GM13977 (cell line): ENCODE data around the gene ROR1.

ENCODE experiments used
- DNase-seq: peaks from one replicate; pipeline ENCODE4 v3.0.0; 2012; ENCODE audit warnings: low spot score
- in situ Hi-C: fragments of 300-500 bp; cut with MboI; formaldehyde crosslinking; loops from one replicate; pipeline ENCODE4 v1.12.0; 2022; ENCODE audit warnings: low sequenced_read_pairs, low pct_unique_long_range_greater_than_20kb, mixed read lengths, inconsistent platforms; ENCODE audit not compliant: unreplicated experiment
- TF ChIP-seq, protein P1 (sequence below): IDR thresholded peaks from 2 replicates; pipeline ENCODE4 v1.5.1; 2012; ENCODE audit warnings: mild to moderate bottlenecking, control low read depth; ENCODE audit not compliant: insufficient read depth; ENCODE audit errors: extremely low read depth, missing control alignments

The ROR1 gene

GRCh38 chr1:63746129-63746864 lies 27.5 kb upstream of the ROR1 start:
- TF ChIP-seq, protein P1, sequence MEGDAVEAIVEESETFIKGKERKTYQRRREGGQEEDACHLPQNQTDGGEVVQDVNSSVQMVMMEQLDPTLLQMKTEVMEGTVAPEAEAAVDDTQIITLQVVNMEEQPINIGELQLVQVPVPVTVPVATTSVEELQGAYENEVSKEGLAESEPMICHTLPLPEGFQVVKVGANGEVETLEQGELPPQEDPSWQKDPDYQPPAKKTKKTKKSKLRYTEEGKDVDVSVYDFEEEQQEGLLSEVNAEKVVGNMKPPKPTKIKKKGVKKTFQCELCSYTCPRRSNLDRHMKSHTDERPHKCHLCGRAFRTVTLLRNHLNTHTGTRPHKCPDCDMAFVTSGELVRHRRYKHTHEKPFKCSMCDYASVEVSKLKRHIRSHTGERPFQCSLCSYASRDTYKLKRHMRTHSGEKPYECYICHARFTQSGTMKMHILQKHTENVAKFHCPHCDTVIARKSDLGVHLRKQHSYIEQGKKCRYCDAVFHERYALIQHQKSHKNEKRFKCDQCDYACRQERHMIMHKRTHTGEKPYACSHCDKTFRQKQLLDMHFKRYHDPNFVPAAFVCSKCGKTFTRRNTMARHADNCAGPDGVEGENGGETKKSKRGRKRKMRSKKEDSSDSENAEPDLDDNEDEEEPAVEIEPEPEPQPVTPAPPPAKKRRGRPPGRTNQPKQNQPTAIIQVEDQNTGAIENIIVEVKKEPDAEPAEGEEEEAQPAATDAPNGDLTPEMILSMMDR, result no peak
- DNase-seq, result no peak
- in situ Hi-C loops, result no loop called here

DNA sequence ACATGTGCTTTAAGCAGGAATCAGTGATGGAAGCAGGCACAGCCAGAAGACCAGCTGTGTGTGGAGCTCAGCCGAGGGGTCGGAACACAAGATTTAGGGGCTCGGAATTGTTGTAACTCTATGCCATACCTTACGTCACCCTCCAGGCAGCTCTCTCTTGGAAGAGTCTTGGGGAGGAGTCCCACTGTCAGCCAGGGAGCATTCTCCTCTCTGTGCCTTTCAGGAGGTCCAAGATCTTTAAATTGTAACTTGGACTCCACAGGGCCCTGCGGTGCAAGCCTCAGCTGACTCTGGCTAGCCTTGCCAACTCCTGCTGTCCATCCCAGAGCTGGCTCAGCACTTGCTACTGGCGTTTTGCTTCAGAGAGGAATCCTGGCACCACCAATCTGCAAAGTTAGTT lies 26.4 kb upstream of the ROR1 start:
- in situ Hi-C loops, result no loop called here
- DNase-seq, result no peak
- TF ChIP-seq, protein P1, result no peak

DNA sequence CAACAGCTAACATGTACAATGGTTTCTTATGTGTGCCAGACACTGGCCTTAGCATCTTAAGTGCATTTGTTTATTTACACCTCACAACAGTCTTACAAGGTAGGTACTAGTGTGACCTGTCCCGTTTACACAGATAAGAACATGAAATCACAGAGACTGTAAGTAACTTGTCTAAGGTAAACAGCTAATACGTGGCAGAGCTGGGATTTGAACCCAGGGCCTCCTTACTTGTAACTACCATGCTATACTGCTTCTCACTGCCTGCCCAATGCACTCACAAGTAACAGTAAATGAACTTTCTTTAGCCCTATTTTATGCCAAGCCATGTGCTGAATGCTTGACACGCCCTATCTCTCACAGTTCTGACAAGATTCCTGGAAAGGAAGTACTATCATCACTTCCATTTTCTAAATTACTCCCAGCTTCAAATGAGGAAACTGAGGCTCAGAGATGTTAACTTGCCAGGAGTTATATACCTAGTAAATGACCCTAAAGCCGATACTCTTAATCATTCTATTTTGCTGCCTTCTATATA lies 25.7 kb upstream of the ROR1 start:
- DNase-seq, result no peak
- TF ChIP-seq, protein P1, result no peak
- in situ Hi-C loops, result no loop called here

GRCh38 chr1:63748641-63749040 lies 25.2 kb upstream of the ROR1 start:
- in situ Hi-C loops, result no loop called here
- TF ChIP-seq, protein P1, result no peak
- DNase-seq, result no peak

DNA sequence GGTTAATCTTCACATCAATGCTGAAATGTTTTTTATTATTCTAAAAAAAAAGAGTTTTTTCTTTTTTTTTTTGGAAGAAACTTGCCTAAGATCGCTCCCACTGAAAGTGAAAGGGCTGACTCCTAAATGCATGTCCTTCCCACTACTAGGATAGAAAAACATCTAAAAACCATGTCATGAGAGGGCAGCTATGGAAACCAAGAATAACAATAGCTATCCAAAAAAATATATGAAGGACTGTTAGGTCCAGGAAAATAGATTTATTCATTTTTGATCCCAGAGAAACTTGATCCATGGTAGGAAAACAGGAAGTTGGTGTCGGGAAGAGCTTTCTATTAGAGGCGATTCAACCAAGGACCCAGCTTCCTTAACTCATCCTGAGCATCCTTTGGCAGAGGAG lies 23.1 kb upstream of the ROR1 start:
- DNase-seq, result no peak
- TF ChIP-seq, protein P1, result no peak
- in situ Hi-C loops, result no loop called here

DNA sequence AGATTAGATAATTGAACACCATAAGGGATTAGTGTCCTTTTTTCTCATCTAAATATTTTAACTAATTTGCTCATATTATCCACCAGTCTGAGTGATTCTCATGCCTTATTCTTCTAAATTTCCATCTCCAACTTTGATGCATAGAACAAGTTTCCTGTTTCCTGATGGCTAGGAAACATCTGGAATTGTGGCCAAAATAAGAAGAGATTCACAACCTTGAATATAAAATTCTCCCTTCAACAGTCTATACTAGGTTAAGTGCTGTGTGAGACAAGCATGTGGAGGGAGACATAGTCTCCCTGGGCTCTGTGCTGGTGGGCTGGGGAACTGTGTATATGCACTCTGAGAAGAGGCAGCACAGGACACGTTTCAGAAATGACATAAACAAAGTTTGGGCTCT lies 21.6 kb upstream of the ROR1 start:
- no peak for DNase-seq
- TF ChIP-seq, protein P1, result no peak
- in situ Hi-C loops, result no loop called here
